H1 (cell line): ENCODE data around the gene ARHGAP32. TPM values are rescaled to one million over a fixed set of nuclear protein-coding genes. Genes with fewer than 3 reads are reported as not detected.

ENCODE experiments used
- CREB1 ChIP-seq: IDR thresholded peaks from 2 replicates; pipeline ENCODE4 v1.6.1; 2012; ENCODE audit warnings: inconsistent platforms
- EP300 ChIP-seq, 2 experiments: IDR thresholded peaks; 1 replicate in 1 of 2; 2 replicates in 1 of 2; pipeline ENCODE4 v1.6.1; 2011 to 2012; ENCODE audit warnings: low read depth in 2 of 2, low read length in 2 of 2, mild to moderate bottlenecking in 2 of 2, borderline replicate concordance in 1 of 2, inconsistent platforms in 1 of 2, moderate library complexity in 1 of 2
- NRF1 ChIP-seq: IDR thresholded peaks from 2 replicates; pipeline ENCODE4 v1.6.1; 2011; ENCODE audit warnings: mild to moderate bottlenecking, low read depth, low read length, improper control_type of control experiment
- RFX5 ChIP-seq: IDR thresholded peaks from 2 replicates; pipeline ENCODE4 v1.6.1; 2011; ENCODE audit warnings: low read depth, low read length, improper control_type of control experiment, borderline replicate concordance
- RXRA ChIP-seq: IDR thresholded peaks from 2 replicates; pipeline ENCODE4 v1.6.1; 2011; ENCODE audit warnings: low read depth, mild to moderate bottlenecking, low read length, moderate library complexity; ENCODE audit not compliant: insufficient read depth
- TBP ChIP-seq: IDR thresholded peaks from 2 replicates; pipeline ENCODE4 v1.6.1; 2011; ENCODE audit warnings: low read depth, low read length, improper control_type of control experiment
- polyA plus RNA-seq, 7 experiments: library from polyadenylated mRNA; depleted of rRNA in 3 of 7; stranded (reverse) in 5 of 7; unstranded in 2 of 7; fragments of >200 nt in 5 of 7; fragments of 200-250 nt in 2 of 7; gene quantifications; 1 replicate in 5 of 7; 2 replicates in 1 of 7; 4 replicates in 1 of 7; pipeline versions ENCODE4 v1.2.1 to v1.2.3, GENCODE V29; 2011 to 2013; ENCODE audit warnings: missing spikeins in 2 of 7, mixed read lengths in 2 of 7
- total RNA-seq: library from RNA; stranded (reverse); fragmentation: NEBNext Ultra II Directional; extraction: Animal tissue kit (Norgen Biotek cat#: 25700); gene quantifications from 2 replicates; pipeline ENCODE4 v1.2.1, GENCODE V29; 2021
- TF ChIP-seq, protein P1 (sequence below): fragments of 300-600 bp; sonication (generic); IDR thresholded peaks from 2 replicates; pipeline ENCODE4 v1.7.1; 2012; ENCODE audit warnings: low read length, moderate library complexity, mild to moderate bottlenecking, inconsistent platforms; ENCODE audit not compliant: insufficient replicate concordance

The ARHGAP32 gene
- total and polyA plus RNA-seq, 2 of the 8 experiments (the other 6 are each of a cell fraction or from before 2014, with no cell fraction given), result 13.7 to 30.0 TPM

DNA sequence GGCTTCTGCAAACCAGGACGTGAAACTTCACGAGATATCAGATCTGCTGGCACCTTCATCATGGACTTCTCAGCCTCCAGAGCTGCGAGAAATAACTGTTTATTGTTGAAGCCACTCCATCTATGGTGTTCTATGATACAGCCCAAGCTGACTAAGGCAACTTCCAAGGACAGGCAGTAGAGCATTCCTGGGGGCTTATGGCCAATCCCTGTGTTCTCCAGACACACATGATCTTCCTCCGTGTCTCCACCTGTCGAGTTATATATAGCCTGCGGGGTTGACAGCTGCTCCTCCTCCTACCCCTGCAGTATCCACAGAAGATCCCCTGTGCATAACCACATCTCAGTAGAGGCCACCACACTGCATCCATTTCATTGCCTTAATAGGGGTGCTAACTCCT is 260.5 kb downstream of the ARHGAP32 start (continued):
- TF ChIP-seq, protein P1, sequence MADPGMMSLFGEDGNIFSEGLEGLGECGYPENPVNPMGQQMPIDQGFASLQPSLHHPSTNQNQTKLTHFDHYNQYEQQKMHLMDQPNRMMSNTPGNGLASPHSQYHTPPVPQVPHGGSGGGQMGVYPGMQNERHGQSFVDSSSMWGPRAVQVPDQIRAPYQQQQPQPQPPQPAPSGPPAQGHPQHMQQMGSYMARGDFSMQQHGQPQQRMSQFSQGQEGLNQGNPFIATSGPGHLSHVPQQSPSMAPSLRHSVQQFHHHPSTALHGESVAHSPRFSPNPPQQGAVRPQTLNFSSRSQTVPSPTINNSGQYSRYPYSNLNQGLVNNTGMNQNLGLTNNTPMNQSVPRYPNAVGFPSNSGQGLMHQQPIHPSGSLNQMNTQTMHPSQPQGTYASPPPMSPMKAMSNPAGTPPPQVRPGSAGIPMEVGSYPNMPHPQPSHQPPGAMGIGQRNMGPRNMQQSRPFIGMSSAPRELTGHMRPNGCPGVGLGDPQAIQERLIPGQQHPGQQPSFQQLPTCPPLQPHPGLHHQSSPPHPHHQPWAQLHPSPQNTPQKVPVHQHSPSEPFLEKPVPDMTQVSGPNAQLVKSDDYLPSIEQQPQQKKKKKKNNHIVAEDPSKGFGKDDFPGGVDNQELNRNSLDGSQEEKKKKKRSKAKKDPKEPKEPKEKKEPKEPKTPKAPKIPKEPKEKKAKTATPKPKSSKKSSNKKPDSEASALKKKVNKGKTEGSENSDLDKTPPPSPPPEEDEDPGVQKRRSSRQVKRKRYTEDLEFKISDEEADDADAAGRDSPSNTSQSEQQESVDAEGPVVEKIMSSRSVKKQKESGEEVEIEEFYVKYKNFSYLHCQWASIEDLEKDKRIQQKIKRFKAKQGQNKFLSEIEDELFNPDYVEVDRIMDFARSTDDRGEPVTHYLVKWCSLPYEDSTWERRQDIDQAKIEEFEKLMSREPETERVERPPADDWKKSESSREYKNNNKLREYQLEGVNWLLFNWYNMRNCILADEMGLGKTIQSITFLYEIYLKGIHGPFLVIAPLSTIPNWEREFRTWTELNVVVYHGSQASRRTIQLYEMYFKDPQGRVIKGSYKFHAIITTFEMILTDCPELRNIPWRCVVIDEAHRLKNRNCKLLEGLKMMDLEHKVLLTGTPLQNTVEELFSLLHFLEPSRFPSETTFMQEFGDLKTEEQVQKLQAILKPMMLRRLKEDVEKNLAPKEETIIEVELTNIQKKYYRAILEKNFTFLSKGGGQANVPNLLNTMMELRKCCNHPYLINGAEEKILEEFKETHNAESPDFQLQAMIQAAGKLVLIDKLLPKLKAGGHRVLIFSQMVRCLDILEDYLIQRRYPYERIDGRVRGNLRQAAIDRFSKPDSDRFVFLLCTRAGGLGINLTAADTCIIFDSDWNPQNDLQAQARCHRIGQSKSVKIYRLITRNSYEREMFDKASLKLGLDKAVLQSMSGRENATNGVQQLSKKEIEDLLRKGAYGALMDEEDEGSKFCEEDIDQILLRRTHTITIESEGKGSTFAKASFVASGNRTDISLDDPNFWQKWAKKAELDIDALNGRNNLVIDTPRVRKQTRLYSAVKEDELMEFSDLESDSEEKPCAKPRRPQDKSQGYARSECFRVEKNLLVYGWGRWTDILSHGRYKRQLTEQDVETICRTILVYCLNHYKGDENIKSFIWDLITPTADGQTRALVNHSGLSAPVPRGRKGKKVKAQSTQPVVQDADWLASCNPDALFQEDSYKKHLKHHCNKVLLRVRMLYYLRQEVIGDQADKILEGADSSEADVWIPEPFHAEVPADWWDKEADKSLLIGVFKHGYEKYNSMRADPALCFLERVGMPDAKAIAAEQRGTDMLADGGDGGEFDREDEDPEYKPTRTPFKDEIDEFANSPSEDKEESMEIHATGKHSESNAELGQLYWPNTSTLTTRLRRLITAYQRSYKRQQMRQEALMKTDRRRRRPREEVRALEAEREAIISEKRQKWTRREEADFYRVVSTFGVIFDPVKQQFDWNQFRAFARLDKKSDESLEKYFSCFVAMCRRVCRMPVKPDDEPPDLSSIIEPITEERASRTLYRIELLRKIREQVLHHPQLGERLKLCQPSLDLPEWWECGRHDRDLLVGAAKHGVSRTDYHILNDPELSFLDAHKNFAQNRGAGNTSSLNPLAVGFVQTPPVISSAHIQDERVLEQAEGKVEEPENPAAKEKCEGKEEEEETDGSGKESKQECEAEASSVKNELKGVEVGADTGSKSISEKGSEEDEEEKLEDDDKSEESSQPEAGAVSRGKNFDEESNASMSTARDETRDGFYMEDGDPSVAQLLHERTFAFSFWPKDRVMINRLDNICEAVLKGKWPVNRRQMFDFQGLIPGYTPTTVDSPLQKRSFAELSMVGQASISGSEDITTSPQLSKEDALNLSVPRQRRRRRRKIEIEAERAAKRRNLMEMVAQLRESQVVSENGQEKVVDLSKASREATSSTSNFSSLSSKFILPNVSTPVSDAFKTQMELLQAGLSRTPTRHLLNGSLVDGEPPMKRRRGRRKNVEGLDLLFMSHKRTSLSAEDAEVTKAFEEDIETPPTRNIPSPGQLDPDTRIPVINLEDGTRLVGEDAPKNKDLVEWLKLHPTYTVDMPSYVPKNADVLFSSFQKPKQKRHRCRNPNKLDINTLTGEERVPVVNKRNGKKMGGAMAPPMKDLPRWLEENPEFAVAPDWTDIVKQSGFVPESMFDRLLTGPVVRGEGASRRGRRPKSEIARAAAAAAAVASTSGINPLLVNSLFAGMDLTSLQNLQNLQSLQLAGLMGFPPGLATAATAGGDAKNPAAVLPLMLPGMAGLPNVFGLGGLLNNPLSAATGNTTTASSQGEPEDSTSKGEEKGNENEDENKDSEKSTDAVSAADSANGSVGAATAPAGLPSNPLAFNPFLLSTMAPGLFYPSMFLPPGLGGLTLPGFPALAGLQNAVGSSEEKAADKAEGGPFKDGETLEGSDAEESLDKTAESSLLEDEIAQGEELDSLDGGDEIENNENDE, result no peak
- TF ChIP-seq NRF1 (no peak), RFX5 (no peak), EP300 (IDR thresholded peaks at IDR 0.05; ENCODE audit: borderline replicate concordance in 1 of 2, low read depth in 2 of 2, low read length in 2 of 2) (no peak), TBP (no peak), CREB1 (no peak), RXRA (no peak)
